ENCODE results near the gene PPP1R13B.

The PPP1R13B gene

GRCh38 chr14:103708750-103709187 lies 138.6 kb downstream of the PPP1R13B start:
- DNase-seq: no peak

GRCh38 chr14:103707329-103708263 lies 139.8 kb downstream of the PPP1R13B start:
- DNase-seq: no peak

GRCh38 chr14:103706551-103707328 lies 140.6 kb downstream of the PPP1R13B start:
- DNase-seq: no peak

- no peak for DNase-seq
These were observed 141.7 kb downstream of the PPP1R13B start for GRCh38 chr14:103705504-103706284.

GRCh38 chr14:103705118-103705503 lies 142.3 kb downstream of the PPP1R13B start:
- DNase-seq: no peak

GRCh38 chr14:103704708-103705107 lies 142.7 kb downstream of the PPP1R13B start:
- no peak for DNase-seq

- no peak for DNase-seq
These were observed 143.7 kb downstream of the PPP1R13B start for GRCh38 chr14:103703433-103704385.

- no peak for DNase-seq
These were observed 144.6 kb downstream of the PPP1R13B start for GRCh38 chr14:103702497-103703432.

- DNase-seq: no peak
These were observed 145.3 kb downstream of the PPP1R13B start for GRCh38 chr14:103702095-103702494.

GRCh38 chr14:103700753-103701490 lies 146.5 kb downstream of the PPP1R13B start:
- DNase-seq: no peak

GRCh38 chr14:103699901-103700752 lies 147.2 kb downstream of the PPP1R13B start:
- no peak for DNase-seq

- DNase-seq: no peak
These were observed 148.1 kb downstream of the PPP1R13B start for GRCh38 chr14:103699261-103699661.

- DNase-seq: no peak
These were observed 148.8 kb downstream of the PPP1R13B start for GRCh38 chr14:103698380-103699260.

- DNase-seq: no peak
These were observed 149.6 kb downstream of the PPP1R13B start for GRCh38 chr14:103697603-103698379.

GRCh38 chr14:103697206-103697602 lies 150.2 kb downstream of the PPP1R13B start:
- DNase-seq: no peak

- DNase-seq: no peak
These were observed 150.8 kb downstream of the PPP1R13B start for GRCh38 chr14:103696466-103697071.

GRCh38 chr14:103696070-103696402 lies 151.3 kb downstream of the PPP1R13B start:
- DNase-seq: no peak

All from cortex of kidney (tissue), 1 donor.